ENCODE results near the gene ZNF304.

- TF ChIP-seq CTCF (conservative IDR thresholded peaks at IDR 0.05; ENCODE audit: low read depth, low read length): no peak
- no peak for TF ChIP-seq EZH2 (IDR thresholded peaks at IDR 0.05; ENCODE audit: low read length, unreplicated experiment)
Observed at GRCh38 chr19:57321751-57322150, 29.3 kb upstream of the ZNF304 start.

Data from PC-3 (cell line).